GM03348 (cell line): Measurements from ENCODE around the gene DCUN1D2.
"Not testable (repeated sequence)": the region's sequence is repeated elsewhere in the genome, so short reads cannot be mapped to it uniquely, and the experiment has no call there.

Experiments
- DNase-seq: peaks from one replicate; pipeline ENCODE4 v3.0.0; 2012; ENCODE audit warnings: low spot score

DCUN1D2 gene

DNA sequence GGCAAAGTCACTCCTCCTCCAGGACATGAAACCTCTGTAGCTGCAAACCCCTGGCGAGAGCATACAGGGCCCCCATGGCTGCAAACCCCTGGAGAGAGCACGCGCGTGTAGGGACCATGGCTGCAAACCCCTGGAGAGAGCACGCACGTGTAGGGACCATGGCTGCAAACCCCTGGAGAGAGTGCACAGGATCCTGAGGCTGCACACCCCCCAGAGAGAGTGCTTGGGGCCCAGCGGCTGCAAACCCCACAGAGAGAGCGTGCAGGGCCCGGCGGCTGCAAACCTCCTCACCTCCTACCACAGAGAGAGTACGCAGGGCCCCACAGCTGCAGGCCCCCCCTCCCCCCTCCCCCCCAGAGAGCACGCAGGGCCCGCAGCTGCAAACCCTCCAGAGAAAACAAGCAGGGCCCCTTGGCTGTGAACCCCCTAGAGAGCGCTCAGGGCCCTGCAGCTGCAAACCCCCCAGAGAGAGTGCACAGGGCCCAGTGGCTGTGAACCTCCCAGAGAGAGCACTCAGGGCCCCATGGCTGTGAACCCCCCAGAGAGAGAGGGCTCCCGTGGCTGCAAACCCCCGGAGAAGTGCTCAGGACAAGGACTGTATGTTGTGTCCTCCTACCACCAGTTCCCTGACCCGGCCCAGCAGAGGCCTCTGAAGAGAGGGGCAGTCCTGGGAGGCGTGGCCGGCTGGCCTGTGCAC lies 44.6 kb downstream of the DCUN1D2 start:
- DNase-seq = no peak

DNA sequence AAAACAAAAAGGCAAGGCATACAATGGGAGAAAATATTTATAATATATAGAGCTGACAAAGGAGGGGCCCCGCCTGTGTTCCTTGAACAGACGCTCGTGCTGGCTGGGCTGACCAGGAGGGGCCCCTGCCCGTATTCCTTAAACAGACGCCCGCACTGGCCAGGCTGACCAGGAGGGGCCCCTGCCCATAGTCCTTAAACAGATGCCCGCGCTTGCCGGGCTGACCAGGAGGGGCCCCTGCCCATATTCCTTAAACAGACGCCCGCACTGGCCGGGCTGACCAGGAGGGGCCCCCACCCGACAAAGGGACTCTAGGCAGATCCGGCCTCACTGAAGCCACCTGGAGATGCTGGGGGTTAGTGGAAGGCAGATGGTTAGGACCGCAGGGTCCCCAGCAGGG lies 46.5 kb downstream of the DCUN1D2 start:
- DNase-seq = no peak

DNA sequence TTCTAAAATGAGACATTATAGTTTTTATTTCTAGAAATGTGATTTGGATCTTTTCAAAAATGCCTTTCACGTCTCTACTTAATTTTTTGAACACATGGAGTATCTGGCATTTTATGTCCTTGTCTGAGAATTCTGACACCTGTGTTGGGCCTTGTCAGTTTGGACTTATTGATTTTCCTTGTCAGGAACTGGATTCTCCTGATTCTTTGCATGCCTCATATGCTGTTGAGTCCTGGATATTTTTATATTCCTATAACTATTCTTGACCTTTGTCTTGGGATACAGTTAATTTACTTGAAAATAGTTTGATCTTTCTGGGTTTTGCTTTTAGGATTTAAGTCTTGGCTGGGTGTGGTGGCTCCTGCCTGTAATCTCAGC lies 47.5 kb downstream of the DCUN1D2 start:
- DNase-seq = no peak

DNA sequence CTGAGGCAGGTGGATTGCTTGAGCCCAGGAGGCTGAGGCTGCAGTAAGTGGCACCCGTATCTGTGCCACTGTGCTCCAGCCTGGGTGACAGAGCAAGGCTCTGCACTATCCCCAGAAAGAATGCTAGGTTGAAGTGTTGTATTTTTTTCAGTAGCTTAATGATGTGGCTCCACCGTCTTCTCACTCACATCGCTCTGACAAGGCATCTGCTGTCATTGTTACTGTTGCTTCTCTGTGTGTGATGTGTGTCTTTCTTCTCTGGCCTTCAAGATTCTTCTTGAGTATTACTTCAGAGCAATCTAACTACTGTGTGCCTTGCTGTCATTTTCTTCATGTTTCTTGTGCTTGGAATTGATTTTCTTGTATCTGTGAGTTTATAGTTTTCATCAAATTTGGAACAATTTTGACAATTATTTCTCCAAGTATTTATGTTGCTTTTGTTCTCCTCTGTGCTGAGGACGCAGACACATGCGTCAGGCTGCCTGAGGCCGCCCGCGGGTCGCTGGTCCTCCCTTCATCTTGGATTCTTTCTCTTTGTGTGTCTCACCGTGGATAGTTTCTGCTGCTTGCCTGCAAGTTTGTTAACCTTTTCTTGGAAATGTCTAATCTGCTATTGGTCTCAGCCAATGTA lies 48.0 kb downstream of the DCUN1D2 start:
- DNase-seq = no peak

DNA sequence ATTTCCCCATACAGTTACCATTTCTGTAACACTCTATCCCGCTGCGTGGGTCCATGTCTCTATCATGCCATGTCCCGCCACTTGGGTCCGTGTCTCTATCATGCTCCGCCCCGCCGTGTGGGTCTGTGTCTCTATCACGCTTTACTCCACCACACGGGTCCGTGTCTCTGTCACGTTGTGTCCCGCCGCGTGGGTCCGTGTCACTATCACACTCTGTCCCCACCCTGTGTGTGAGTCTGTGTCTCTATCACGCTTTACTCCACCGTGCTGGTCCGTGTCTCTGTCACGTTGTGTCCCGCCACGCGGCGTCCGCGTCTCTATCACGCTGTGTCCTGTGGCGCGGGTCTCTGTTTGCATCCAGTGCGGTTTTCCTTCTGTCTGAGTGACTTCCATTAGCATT lies 48.9 kb downstream of the DCUN1D2 start:
- no peak for DNase-seq

DNA sequence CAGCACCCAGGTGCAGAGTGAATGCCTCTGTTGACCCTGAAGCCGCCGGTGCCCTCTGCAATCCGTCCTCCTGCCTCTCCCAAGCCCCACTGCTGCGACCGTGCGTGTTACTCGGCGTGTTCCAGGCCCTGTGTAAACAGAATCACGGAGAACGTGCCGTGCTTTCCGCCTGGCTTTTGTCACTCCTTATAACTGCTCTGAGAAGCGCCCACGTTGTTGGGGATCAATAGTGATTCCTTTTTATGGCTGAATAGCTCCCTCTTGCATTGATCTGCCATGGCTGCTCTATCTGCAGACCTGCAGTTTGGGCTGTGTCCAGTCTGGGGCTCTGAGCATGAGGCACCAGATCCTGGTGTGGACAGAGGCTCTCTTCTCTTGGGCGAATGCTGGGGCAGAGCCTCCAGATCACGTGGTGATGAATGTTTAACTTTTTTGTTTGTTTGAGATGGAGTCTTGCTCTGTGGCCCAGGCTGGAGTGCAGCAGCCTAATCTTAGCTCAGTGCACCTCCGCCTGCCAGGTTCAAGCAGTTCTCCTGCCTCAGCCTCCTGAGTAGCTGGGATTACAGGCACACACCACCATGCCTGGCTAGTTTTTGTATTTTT lies 53.0 kb downstream of the DCUN1D2 start:
- DNase-seq = no peak

DNA sequence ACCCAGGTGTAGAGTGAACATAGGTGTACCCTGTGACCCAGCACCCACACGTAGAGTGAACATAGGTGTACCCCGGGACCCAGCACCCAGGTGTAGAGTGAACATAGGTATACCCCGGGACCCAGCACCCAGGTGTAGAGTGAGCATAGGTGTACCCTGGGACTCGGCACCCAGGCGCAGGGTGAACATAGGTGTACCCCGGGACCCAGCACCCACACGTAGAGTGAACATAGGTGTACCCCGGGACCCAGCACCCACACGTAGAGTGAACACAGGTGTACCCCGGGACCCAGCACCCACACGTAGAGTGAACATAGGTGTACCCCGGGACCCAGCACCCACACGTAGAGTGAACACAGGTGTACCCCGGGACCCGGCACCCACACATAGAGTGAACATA lies 53.6 kb downstream of the DCUN1D2 start:
- not testable (repeated sequence) for DNase-seq

DNA sequence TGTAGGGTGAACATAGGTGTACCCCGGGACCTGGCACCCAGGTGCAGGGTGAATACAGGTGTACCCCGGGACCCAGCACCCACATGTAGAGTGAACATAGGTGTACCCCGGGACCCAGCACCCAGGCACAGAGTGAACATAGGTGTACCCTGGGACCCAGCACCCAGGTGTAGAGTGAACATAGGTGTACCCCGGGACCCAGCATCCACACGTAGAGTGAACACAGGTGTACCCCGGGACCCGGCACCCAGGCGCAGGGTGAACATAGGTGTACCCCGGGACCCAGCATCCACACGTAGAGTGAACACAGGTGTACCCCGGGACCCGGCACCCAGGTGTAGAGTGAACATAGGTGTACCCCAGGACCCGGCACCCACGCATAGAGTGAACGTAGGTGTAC lies 54.6 kb downstream of the DCUN1D2 start:
- DNase-seq = not testable (repeated sequence)

DNA sequence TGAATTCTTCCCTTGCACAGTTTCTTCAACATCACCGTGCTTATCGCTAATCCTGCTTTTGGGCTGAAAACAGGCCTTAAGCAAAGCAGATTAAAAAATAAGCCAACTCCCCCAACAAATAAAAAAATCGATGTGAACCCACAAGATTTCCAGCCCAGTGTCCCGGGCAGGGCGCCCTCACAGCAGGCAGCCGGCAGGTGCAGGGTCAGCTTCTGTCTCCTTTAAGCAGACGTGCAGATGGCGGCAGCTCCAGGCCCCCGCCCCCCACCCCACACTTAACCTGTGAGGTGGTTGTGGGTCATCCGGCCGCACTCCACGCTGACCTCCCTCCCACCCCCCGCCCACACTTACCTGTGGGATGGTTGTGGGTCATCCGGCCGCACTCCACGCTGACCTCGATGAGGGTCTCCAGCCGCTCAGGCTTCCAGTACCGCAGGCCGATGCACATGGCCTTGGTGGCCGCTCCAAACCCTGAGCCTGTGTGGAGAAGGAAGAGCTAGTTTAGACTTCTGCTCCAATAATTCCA lies 57.1 kb downstream of the DCUN1D2 start:
- DNase-seq = no peak

DNA sequence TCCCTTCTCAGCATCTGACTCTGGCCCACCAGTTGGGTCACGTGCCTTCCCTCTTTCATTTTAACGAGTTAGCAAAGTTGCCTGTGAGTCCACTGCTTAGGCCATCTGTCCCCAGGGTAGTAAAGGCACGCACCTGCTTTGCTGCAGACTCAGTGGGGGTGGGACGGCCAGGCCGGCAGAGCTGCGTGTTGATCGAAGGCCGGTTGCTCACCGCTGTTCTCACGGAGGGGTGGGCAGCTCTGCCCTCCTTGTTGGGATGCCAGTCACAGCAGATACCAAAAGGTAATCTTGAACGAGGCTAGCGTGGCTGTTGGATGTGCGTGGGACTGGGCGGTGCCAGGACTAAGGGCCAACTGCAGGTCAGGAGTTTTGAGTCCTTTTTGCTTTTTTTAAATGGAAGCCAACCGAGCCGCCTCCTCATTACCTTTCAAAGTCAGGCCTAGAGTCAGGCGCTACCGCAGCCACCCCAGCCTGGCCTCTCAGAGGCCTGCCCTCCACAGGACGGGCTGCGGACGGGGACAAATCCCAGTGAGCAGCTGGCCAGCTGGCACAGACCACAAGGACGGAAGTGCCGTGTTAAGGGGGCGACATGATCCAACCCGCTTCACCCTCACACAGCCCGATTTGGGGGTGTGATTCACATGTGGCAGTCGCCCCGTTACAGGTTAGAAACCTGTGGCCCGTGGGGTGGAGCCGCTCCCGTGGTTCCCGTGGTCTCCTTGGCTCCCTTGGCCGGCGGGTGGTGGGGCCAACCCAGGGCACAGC lies 57.8 kb downstream of the DCUN1D2 start:
- DNase-seq = no peak

DNA sequence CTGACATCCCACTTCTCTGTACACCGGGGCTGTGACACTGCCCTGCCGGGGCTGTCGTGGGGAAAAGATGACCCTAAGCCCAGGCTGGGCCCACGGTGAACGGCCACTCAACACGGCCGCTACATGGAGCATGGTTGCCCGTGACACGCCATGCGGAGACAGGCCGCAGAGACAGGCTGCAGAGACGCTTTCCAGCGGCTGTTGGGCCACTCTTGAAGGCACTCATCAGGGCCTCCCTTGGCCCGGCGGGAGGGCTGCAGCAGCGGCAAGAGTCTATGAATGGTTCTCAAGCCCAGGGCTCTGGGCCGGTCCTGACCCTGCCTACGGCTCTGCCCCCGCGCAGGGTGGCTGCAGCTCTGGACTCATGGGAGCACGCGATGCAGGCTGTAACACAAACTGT lies 59.3 kb downstream of the DCUN1D2 start:
- no peak for DNase-seq

DNA sequence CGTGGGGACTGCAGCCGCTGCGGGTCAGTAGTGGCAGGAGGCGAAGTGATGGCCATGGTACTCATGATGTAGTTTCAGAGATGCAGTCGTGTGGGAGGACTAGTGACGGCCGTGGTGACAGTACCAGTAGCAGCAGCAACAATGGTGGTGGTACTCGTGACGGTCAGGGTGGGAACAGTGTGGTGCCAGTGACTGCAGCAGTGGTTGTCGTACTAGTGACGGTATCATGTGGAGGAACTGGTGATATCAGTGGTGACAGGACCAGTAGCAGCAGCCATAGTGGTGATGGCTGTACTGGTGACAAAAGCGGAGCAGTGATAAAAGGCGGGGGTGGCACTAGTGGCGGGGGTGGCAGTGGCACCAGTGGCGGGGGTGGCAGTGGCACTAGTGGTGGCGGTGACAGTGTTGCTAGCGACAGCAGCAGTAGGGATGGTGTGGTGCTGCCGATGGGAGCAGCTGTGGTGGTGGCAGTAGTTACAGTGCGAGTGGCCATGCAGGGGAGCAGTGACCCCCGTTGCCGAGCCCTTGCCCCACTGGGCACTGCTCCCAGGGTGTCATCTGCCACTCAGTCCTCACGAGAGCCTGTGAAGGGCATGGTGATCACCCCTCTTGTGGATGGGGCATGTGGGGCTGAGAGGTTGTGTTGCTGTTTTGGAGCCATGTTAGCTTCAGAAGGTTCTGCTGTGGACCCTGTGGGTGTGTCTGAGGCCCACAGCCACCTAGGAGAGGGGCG lies 60.0 kb downstream of the DCUN1D2 start:
- no peak for DNase-seq

DNA sequence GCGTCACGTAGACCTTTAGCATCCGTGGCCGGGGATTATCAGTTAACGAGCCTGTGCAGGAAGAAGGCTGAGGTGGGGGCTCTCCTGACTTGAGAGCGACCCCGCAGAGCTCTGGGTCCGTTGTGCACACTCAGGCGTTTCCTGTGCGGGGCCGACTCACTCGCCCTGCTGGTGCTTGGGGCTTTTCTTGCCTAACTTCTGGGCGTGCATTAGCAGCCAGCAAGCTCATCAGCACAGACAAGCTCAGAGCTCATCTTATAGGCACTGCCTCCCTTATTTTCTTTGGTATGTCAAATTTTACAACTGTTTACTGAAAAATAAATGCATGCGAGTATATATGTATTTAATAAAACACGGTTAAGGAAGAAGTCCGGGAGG lies 60.9 kb downstream of the DCUN1D2 start:
- no peak for DNase-seq

DNA sequence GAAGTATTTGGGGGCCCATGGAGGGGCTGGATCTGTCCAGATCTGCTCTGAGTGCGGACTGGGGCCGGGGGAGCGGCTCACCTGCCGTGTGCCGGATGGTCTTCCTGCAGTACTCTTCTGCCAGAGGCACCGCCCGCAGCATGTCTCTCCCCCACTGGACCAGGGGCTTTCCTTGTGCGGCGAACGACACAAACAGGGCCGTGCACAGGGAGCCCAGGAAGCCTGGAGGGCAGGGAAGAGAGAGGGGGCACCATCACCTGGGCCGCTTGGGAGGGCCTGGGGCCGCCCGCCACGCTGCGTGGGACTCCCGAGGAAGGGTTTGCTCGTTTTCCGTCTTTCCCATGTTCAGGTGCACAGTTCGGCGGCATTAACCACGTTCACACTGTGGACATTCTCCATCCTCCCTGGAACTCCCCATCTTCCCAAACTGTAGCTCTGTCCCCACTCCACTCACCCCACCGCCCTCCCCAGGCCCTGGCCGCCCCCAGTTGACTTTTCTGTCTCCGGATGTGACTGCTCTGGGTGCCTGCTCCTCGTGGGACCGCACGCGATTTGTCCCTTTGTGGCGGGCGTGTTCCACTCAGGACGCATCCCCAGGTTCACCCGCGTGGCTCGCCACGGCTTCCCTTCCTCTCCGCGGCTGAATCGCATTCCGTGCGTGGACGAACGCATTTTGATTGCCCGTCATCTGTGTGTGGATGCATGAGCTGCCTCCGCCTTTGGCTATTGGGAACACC lies 61.5 kb downstream of the DCUN1D2 start:
- DNase-seq = no peak

DNA sequence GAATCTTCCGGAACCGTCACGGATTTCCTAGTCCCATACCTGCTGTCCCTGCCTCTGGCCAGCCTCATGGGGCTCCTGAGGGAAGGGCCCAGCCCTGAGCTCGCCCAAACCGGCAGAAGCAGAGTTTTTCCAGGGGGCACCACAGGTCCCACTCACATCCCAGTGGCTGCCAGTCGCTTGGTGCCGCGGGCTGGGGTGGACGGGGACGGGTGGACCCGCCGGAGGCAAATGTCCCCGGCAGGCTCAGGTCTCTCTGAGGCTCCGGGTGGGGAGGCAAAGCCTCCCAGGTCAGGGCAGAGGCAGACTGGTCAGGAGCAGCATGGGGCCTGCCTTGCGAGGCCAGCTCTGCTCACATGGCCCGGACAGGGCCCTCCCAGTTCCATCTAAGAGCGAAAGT lies 62.0 kb downstream of the DCUN1D2 start:
- DNase-seq = no peak

DNA sequence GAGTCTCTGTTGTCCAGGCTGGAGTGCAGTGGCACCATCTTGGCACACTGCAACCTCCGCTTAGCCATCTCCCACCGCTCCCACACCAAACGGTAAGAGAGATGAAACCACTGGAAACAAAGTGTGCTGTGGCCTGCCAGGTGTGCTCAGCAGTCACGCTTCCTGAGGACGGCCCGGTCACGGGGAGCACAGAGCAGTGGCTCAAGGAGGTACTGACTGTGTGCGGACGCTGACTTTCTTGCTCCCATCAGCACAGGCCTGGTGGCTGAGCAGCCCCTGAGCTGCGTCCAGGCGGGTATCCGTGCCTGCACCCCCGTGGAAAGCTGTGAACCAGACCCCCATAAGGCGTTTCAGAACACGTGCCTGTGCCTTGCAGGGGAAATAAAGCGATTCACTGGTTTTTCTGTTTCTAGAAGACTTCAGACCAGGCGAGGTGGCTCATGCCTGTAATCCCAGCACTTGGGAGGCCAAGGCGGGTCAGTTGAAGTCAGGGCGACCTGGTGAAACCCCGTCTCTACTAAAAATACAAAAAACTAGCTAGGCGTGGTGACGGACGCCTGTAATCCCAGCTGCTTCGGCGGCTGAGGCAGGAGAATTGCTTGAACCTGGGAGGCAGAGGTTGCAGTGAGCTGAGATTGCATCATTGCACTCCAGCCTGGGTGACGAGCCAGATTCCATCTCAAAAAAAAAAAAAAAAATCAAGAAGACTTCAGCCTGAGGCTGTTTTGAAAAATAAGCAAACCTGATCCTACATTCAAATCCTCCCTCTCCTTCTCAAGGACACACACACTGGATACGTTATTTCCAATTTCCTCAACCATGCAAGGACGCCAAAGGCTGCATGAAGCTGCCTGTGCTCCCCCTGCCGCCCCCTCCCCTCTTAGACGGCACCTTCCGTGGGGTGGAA lies 62.7 kb downstream of the DCUN1D2 start:
- DNase-seq = peak; percentile 43

DNA sequence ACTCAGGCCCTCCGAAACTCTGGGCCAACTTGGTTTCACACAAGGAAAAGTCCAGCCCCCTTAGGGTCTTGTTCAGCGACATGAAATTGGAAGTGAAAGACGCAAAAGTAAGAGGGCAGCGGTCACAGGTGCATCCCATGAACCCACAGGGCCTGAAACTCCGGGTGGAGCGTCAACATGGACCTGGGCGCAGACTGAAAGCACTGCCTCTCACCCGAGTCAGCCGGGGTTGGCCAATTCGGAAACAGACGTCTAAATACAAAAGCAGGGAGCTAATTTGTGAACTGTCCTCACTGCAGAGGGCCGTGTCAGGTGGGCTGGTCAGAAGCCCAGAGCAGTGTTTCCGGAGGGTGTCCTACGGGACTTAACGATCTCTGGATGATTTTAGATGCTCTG lies 63.9 kb downstream of the DCUN1D2 start:
- no peak for DNase-seq

DNA sequence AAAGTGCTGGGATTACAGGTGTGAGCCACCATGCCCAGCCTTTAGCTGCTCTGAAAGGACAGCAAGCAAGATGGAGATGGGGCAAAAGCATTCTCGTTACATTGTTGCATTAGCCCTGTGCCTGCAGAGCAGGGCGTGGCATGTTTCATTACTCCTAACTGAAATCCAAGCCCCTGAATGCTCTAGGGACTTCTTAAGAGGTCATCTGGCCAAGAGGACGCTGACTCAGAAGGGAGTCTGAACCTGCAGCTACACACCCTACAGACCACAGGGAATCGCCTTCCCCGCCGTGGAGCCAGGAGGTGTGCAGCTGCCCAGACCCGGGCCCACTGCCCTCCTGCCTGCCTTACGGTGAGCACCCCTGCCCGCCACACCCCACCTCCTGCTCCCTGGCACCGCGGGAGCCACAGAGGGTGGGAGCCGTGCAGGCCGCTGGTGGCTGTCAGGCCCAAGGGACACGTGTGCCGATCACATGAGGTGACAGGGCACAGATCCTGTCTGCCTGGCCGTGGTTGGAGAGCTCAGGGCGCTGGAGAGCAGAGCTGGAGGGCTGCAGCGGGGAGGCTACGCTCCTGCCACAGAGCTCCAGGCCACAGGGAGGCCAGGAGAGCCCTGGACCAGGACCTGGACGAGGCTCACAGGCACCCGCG lies 64.4 kb downstream of the DCUN1D2 start:
- no peak for DNase-seq

DNA sequence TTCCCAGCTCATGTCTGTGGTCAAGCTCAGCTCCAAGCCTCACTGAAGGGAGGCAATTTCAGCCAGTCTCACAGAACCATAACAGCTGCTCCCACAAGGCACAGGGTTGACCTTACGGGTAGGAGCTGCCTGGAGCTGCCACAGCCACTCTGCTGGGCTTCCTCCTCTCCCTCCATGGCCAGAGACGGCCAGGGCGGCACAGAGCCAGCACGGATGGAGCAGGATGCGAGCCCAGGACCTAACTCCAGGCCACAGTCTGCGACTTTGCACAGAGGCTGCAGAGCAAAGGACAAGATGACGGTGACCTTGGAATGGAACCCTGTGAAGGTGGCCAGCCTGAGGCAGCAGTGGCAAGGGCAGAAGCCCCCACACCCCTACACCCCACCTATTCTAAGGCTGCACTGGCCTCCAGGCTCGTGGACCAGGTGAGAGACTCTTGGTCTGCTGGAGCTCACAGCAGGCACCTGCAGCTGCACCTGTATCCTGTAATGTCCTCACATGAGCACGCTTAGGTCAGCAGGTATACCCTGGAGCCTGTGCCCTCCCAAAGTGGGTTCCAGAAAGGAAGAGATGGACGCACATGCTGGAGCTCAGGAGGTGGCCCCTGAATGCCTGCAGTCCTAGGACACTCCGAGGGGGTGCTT lies 66.9 kb downstream of the DCUN1D2 start:
- DNase-seq = no peak
